Skin epidermis (tissue), 12 donors: Measurements from ENCODE around the gene ACACA.

Experiments used
- H3K27ac ChIP-seq, 21 experiments: fragments of 200-600 bp; sonication (generic) in 11 of 21; one replicate each; pipeline ENCODE4 v1.5.0; 2020; ENCODE audit warnings: mild to moderate bottlenecking in 3 of 21, inconsistent platforms in 2 of 21, moderate library complexity in 2 of 21
- H3K4me3 ChIP-seq, 7 experiments: fragments of 200-600 bp; sonication (generic) in 2 of 7; one replicate each; pipeline ENCODE4 v1.5.0; 2020; ENCODE audit warnings: inconsistent platforms in 2 of 7, mild to moderate bottlenecking in 2 of 7, moderate library complexity in 1 of 7

Gene ACACA

GRCh38 chr17:37118366-37119137 is 288.1 kb downstream of the ACACA start:
- Histone ChIP-seq H3K4me3 (no peak overlapping the region), H3K27ac (no peak overlapping the region)

GRCh38 chr17:37117373-37118142 is 289.1 kb downstream of the ACACA start:
- Histone ChIP-seq H3K4me3 (no peak overlapping the region), H3K27ac (no peak overlapping the region)

GRCh38 chr17:37116671-37117185 is 289.9 kb downstream of the ACACA start:
- Histone ChIP-seq H3K4me3 (no peak overlapping the region), H3K27ac (no peak overlapping the region)

- no peak overlapping the region for H3K27ac ChIP-seq
- H3K4me3 ChIP-seq, result no peak overlapping the region
These were observed 295.3 kb downstream of the ACACA start for GRCh38 chr17:37111329-37111728.

GRCh38 chr17:37110746-37111145 is 295.9 kb downstream of the ACACA start:
- no peak overlapping the region for H3K27ac ChIP-seq
- H3K4me3 ChIP-seq, result no peak overlapping the region

- H3K4me3 ChIP-seq, result no peak overlapping the region
- H3K27ac ChIP-seq, result no peak overlapping the region
These were observed 296.6 kb downstream of the ACACA start for GRCh38 chr17:37109731-37110710.

- Histone ChIP-seq H3K4me3 (no peak overlapping the region), H3K27ac (no peak overlapping the region)
These were observed 297.5 kb downstream of the ACACA start for GRCh38 chr17:37109106-37109505.

GRCh38 chr17:37107406-37108083 is 299.1 kb downstream of the ACACA start:
- Histone ChIP-seq H3K4me3 (no peak overlapping the region), H3K27ac (no peak overlapping the region)

GRCh38 chr17:37106049-37106448 is 300.6 kb downstream of the ACACA start:
- H3K27ac ChIP-seq, result no peak overlapping the region

GRCh38 chr17:37103231-37103630 is 303.4 kb downstream of the ACACA start:
- H3K4me3 ChIP-seq, result no peak overlapping the region
- no peak overlapping the region for H3K27ac ChIP-seq

More at GRCh38 chr17:37106049-37106448, 300.6 kb downstream of the ACACA start:
- H3K4me3 ChIP-seq, result no peak overlapping the region

GRCh38 chr17:37101306-37101705 is 305.3 kb downstream of the ACACA start:
- H3K27ac ChIP-seq, result no peak overlapping the region

GRCh38 chr17:37100231-37100630 is 306.4 kb downstream of the ACACA start:
- H3K27ac ChIP-seq, result no peak overlapping the region
- H3K4me3 ChIP-seq, result no peak overlapping the region

More at GRCh38 chr17:37101306-37101705, 305.3 kb downstream of the ACACA start:
- H3K4me3 ChIP-seq, result no peak overlapping the region

GRCh38 chr17:37098910-37099664 is 307.5 kb downstream of the ACACA start:
- H3K27ac ChIP-seq, result no peak overlapping the region
- H3K4me3 ChIP-seq, result no peak overlapping the region

GRCh38 chr17:37098152-37098551 is 308.5 kb downstream of the ACACA start:
- H3K27ac ChIP-seq, result no peak overlapping the region
- H3K4me3 ChIP-seq, result no peak overlapping the region

- Histone ChIP-seq H3K27ac (no peak overlapping the region), H3K4me3 (no peak overlapping the region)
These were observed 309.5 kb downstream of the ACACA start for GRCh38 chr17:37097154-37097553.

GRCh38 chr17:37096071-37096470 is 310.6 kb downstream of the ACACA start:
- Histone ChIP-seq H3K27ac (no peak overlapping the region), H3K4me3 (no peak overlapping the region)

- Histone ChIP-seq H3K27ac (no peak overlapping the region), H3K4me3 (no peak overlapping the region)
These were observed 312.2 kb downstream of the ACACA start for GRCh38 chr17:37094391-37094790.

GRCh38 chr17:37092701-37093100 is 313.9 kb downstream of the ACACA start:
- Histone ChIP-seq H3K27ac (no peak overlapping the region), H3K4me3 (no peak overlapping the region)
